Activated naive CD8-positive, alpha-beta T cell treated with anti-CD3 and anti-CD28 coated beads, Interleukin-2, amount 50 U/mL, for 24 hours (primary cell): ENCODE data around the gene CHTF8.
"Not testable (repeated sequence)": the region's sequence is repeated elsewhere in the genome, so short reads cannot be mapped to it uniquely, and the experiment has no call there.

Source experiments
- ATAC-seq: fragments of 150-1000 bp; cut with Tn5 transposase; one replicate; pipeline ENCODE4 v1.10.0; 2021
- DNase-seq: peaks from one replicate; pipeline ENCODE4 v3.0.0; 2021
- H3K27ac Mint-ChIP-seq: one replicate; pipeline ENCODE4 v1.8.0; 2021; ENCODE audit warnings: mild to moderate bottlenecking, mixed read lengths
- H3K27me3 Mint-ChIP-seq: one replicate; pipeline ENCODE4 v1.8.0; 2021; ENCODE audit warnings: mixed read lengths
- H3K36me3 Mint-ChIP-seq: one replicate; pipeline ENCODE4 v1.8.0; 2021; ENCODE audit warnings: low read depth, mixed read lengths
- H3K4me1 Mint-ChIP-seq: one replicate; pipeline ENCODE4 v1.8.0; 2021; ENCODE audit warnings: mixed read lengths
- H3K4me3 Mint-ChIP-seq: one replicate; pipeline ENCODE4 v1.8.0; 2021; ENCODE audit warnings: mild to moderate bottlenecking, moderate library complexity, mixed read lengths
- H3K9me3 Mint-ChIP-seq: one replicate; pipeline ENCODE4 v1.8.0; 2021; ENCODE audit warnings: mixed read lengths

The CHTF8 gene

GRCh38 chr16:69126221-69126620, 6.2 kb downstream of the CHTF8 start:
- peaks cover 35% of the 10 kb centered on the region for H3K4me1 Mint-ChIP-seq
- peaks cover 16% of the 10 kb centered on the region for H3K36me3 Mint-ChIP-seq
- peak overlapping the region; percentile 25 for H3K27ac Mint-ChIP-seq
- H3K27me3 Mint-ChIP-seq: no peaks in the 10 kb centered on the region
- no peaks in the 10 kb centered on the region for H3K9me3 Mint-ChIP-seq
- H3K4me3 Mint-ChIP-seq: no peak overlapping the region
- ATAC-seq: no peak
- DNase-seq: no peak

- not testable (repeated sequence) for ATAC-seq, H3K9me3 Mint-ChIP-seq, H3K27ac Mint-ChIP-seq, H3K27me3 Mint-ChIP-seq, DNase-seq, H3K4me3 Mint-ChIP-seq
- Mint-ChIP-seq H3K4me1 (peaks cover 22% of the 10 kb centered on the region), H3K36me3 (peaks cover 23% of the 10 kb centered on the region)
Measured at GRCh38 chr16:69124961-69125360, 7.4 kb downstream of the CHTF8 start.

- DNase-seq, H3K4me3 Mint-ChIP-seq, ATAC-seq, H3K27ac Mint-ChIP-seq, H3K9me3 Mint-ChIP-seq, H3K27me3 Mint-ChIP-seq: not testable (repeated sequence)
- peaks cover 20% of the 10 kb centered on the region for H3K36me3 Mint-ChIP-seq
- H3K4me1 Mint-ChIP-seq: peaks cover 16% of the 10 kb centered on the region
Measured at GRCh38 chr16:69124406-69124805, 8.0 kb downstream of the CHTF8 start.

GRCh38 chr16:69123910-69124309, 8.5 kb downstream of the CHTF8 start:
- Mint-ChIP-seq H3K4me3 (no peak overlapping the region), H3K27me3 (no peaks in the 10 kb centered on the region), H3K36me3 (peaks cover 19% of the 10 kb centered on the region), H3K27ac (peak overlapping the region; percentile 37), H3K9me3 (no peaks in the 10 kb centered on the region), H3K4me1 (peaks cover 16% of the 10 kb centered on the region)
- no peak for ATAC-seq
- DNase-seq: peak; percentile 56

GRCh38 chr16:69120096-69120664, 12.2 kb downstream of the CHTF8 start:
- Mint-ChIP-seq H3K36me3 (peaks cover 21% of the 10 kb centered on the region), H3K4me3 (no peak overlapping the region), H3K27me3 (no peaks in the 10 kb centered on the region), H3K27ac (no peak overlapping the region), H3K4me1 (peaks cover 5% of the 10 kb centered on the region), H3K9me3 (no peaks in the 10 kb centered on the region)
- DNase-seq (no peak), ATAC-seq (no peak)

- no peak overlapping the region for H3K4me3 Mint-ChIP-seq
- ATAC-seq (no peak), DNase-seq (no peak)
- no peaks in the 10 kb centered on the region for H3K9me3 Mint-ChIP-seq
- H3K27ac Mint-ChIP-seq: no peak overlapping the region
- peaks cover 5% of the 10 kb centered on the region for H3K4me1 Mint-ChIP-seq
- H3K36me3 Mint-ChIP-seq: peaks cover 21% of the 10 kb centered on the region
- H3K27me3 Mint-ChIP-seq: no peaks in the 10 kb centered on the region
Measured at GRCh38 chr16:69119536-69119935, 12.9 kb downstream of the CHTF8 start.

- no peaks in the 10 kb centered on the region for H3K27me3 Mint-ChIP-seq
- no peak overlapping the region for H3K4me3 Mint-ChIP-seq
- H3K36me3 Mint-ChIP-seq: peaks cover 19% of the 10 kb centered on the region
- no peak for DNase-seq
- peaks cover 3% of the 10 kb centered on the region for H3K4me1 Mint-ChIP-seq
- no peaks in the 10 kb centered on the region for H3K9me3 Mint-ChIP-seq
- ATAC-seq: no peak
- H3K27ac Mint-ChIP-seq: no peak overlapping the region
Measured at GRCh38 chr16:69118994-69119393, 13.4 kb downstream of the CHTF8 start.

- no peak for ATAC-seq
- Mint-ChIP-seq H3K27ac (no peak overlapping the region), H3K36me3 (peaks cover 19% of the 10 kb centered on the region), H3K9me3 (no peaks in the 10 kb centered on the region), H3K27me3 (no peaks in the 10 kb centered on the region), H3K4me3 (no peak overlapping the region), H3K4me1 (peaks cover 2% of the 10 kb centered on the region)
- DNase-seq: no peak
Measured at GRCh38 chr16:69118468-69118867, 13.9 kb downstream of the CHTF8 start.

GRCh38 chr16:69116906-69117305, 15.5 kb downstream of the CHTF8 start:
- H3K27ac Mint-ChIP-seq: no peak overlapping the region
- H3K9me3 Mint-ChIP-seq: no peaks in the 10 kb centered on the region
- H3K27me3 Mint-ChIP-seq: no peaks in the 10 kb centered on the region
- H3K4me3 Mint-ChIP-seq: no peak overlapping the region
- DNase-seq (no peak), ATAC-seq (no peak)
- H3K36me3 Mint-ChIP-seq: peaks cover 18% of the 10 kb centered on the region
- H3K4me1 Mint-ChIP-seq: peaks cover 2% of the 10 kb centered on the region

- DNase-seq (no peak), ATAC-seq (no peak)
- H3K9me3 Mint-ChIP-seq: no peaks in the 10 kb centered on the region
- peaks cover 2% of the 10 kb centered on the region for H3K4me1 Mint-ChIP-seq
- peaks cover 21% of the 10 kb centered on the region for H3K36me3 Mint-ChIP-seq
- H3K4me3 Mint-ChIP-seq: no peak overlapping the region
- H3K27me3 Mint-ChIP-seq: no peaks in the 10 kb centered on the region
- H3K27ac Mint-ChIP-seq: no peak overlapping the region
Measured at GRCh38 chr16:69116256-69116875, 16.0 kb downstream of the CHTF8 start.

GRCh38 chr16:69115837-69116236, 16.6 kb downstream of the CHTF8 start:
- Mint-ChIP-seq H3K36me3 (peaks cover 18% of the 10 kb centered on the region), H3K27ac (no peak overlapping the region), H3K4me1 (peaks cover 2% of the 10 kb centered on the region)

GRCh38 chr16:69115361-69115760, 17.0 kb downstream of the CHTF8 start:
- H3K4me3 Mint-ChIP-seq: no peak overlapping the region
- no peaks in the 10 kb centered on the region for H3K27me3 Mint-ChIP-seq
- peaks cover 2% of the 10 kb centered on the region for H3K4me1 Mint-ChIP-seq
- ATAC-seq (no peak), DNase-seq (no peak)
- H3K27ac Mint-ChIP-seq: no peak overlapping the region
- peaks cover 17% of the 10 kb centered on the region for H3K36me3 Mint-ChIP-seq
- no peaks in the 10 kb centered on the region for H3K9me3 Mint-ChIP-seq

More at GRCh38 chr16:69115837-69116236, 16.6 kb downstream of the CHTF8 start:
- Mint-ChIP-seq H3K27me3 (no peaks in the 10 kb centered on the region), H3K9me3 (no peaks in the 10 kb centered on the region), H3K4me3 (no peak overlapping the region)
- DNase-seq: no peak
- no peak for ATAC-seq

- Mint-ChIP-seq H3K4me3 (no peak overlapping the region), H3K9me3 (no peaks in the 10 kb centered on the region), H3K4me1 (peaks cover 2% of the 10 kb centered on the region), H3K27ac (no peak overlapping the region), H3K36me3 (peaks cover 15% of the 10 kb centered on the region), H3K27me3 (no peaks in the 10 kb centered on the region)
- no peak for DNase-seq
- ATAC-seq: no peak
Measured at GRCh38 chr16:69114976-69115355, 17.4 kb downstream of the CHTF8 start.

- H3K27ac Mint-ChIP-seq: no peak overlapping the region
- no peaks in the 10 kb centered on the region for H3K27me3 Mint-ChIP-seq
- ATAC-seq (no peak), DNase-seq (no peak)
- H3K9me3 Mint-ChIP-seq: no peaks in the 10 kb centered on the region
- peaks cover 18% of the 10 kb centered on the region for H3K36me3 Mint-ChIP-seq
- no peak overlapping the region for H3K4me3 Mint-ChIP-seq
- peaks cover 2% of the 10 kb centered on the region for H3K4me1 Mint-ChIP-seq
Measured at GRCh38 chr16:69114346-69114975, 17.9 kb downstream of the CHTF8 start.

GRCh38 chr16:69113216-69113615, 19.2 kb downstream of the CHTF8 start:
- H3K27me3 Mint-ChIP-seq: peaks cover 4% of the 10 kb centered on the region
- ATAC-seq (no peak), DNase-seq (no peak)
- no peak overlapping the region for H3K27ac Mint-ChIP-seq
- no peak overlapping the region for H3K4me3 Mint-ChIP-seq
- peaks cover 2% of the 10 kb centered on the region for H3K4me1 Mint-ChIP-seq
- peaks cover 21% of the 10 kb centered on the region for H3K36me3 Mint-ChIP-seq
- no peaks in the 10 kb centered on the region for H3K9me3 Mint-ChIP-seq
